HepG2 (cell line): ENCODE measurements around the gene LMOD1. TPM values are rescaled to one million over a fixed set of nuclear protein-coding genes. Genes with fewer than 3 reads are reported as not detected.

Experiments used
- ATF7 ChIP-seq, 2 experiments: fragments of 450-650 bp in 1 of 2; sonication (generic) in 1 of 2; formaldehyde crosslinking in 1 of 2; IDR thresholded peaks; 2 replicates each; pipeline versions ENCODE4 v1.4.0 to v1.6.1; 2016 to 2020; ENCODE audit warnings: antibody characterized with exemption in 1 of 2, mild to moderate bottlenecking in 1 of 2, missing genetic modification reagents in 1 of 2
- ATM ChIP-seq: fragments of 450-650 bp; IDR thresholded peaks from 2 replicates; pipeline ENCODE4 v1.7.1; 2017; ENCODE audit warnings: mild to moderate bottlenecking, borderline replicate concordance
- CEBPB ChIP-seq: IDR thresholded peaks from 2 replicates; pipeline ENCODE4 v1.6.1; 2011; ENCODE audit warnings: low read depth, low read length, improper control_type of control experiment, borderline replicate concordance
- CREM ChIP-seq, 2 experiments: sonication (generic) in 1 of 2; formaldehyde crosslinking in 1 of 2; IDR thresholded peaks; 2 replicates each; pipeline versions ENCODE4 v1.4.0 to v1.6.1; 2016 to 2020; ENCODE audit warnings: antibody characterized with exemption in 1 of 2, mild to moderate bottlenecking in 1 of 2, missing genetic modification reagents in 1 of 2
- EP300 ChIP-seq, 3 experiments: sonication (generic) in 1 of 3; formaldehyde crosslinking in 1 of 3; IDR thresholded peaks; 2 replicates each; pipeline versions ENCODE4 v1.5.1 to v1.6.1; 2011 to 2020; ENCODE audit warnings: low read depth in 2 of 3, low read length in 2 of 3, borderline replicate concordance in 1 of 3, improper control_type of control experiment in 1 of 3, mild to moderate bottlenecking in 1 of 3, missing genetic modification reagents in 1 of 3, moderate library complexity in 1 of 3
- HMGA1 ChIP-seq: sonication (generic); formaldehyde crosslinking; conservative IDR thresholded peaks from 2 replicates; pipeline ENCODE4 v1.4.0; 2020; ENCODE audit warnings: missing genetic modification reagents
- HNRNPLL ChIP-seq: fragments of 200-400 bp; formaldehyde crosslinking; IDR thresholded peaks from 2 replicates; pipeline ENCODE4 v1.6.1; 2017; ENCODE audit warnings: mild to moderate bottlenecking, low read depth, low read length; ENCODE audit not compliant: poor library complexity, severe bottlenecking
- KLF15 ChIP-seq: sonication (generic); formaldehyde crosslinking; IDR thresholded peaks from 2 replicates; pipeline ENCODE4 v1.8.1; 2023; ENCODE audit warnings: borderline replicate concordance, mild to moderate bottlenecking, inconsistent platforms, missing genetic modification reagents, mixed read lengths
- POLR2AphosphoS5 ChIP-seq: IDR thresholded peaks from 2 replicates; pipeline ENCODE4 v1.6.1; 2012; ENCODE audit warnings: low read depth, low read length
- TCF7 ChIP-seq: sonication (generic); IDR thresholded peaks from 2 replicates; pipeline ENCODE4 v1.6.1; 2016; ENCODE audit warnings: antibody characterized with exemption, low read depth
- ZBTB1 ChIP-seq: sonication (generic); formaldehyde crosslinking; IDR thresholded peaks from 2 replicates; pipeline ENCODE4 v1.4.0; 2020; ENCODE audit warnings: missing genetic modification reagents, borderline replicate concordance
- ZFP90 ChIP-seq: sonication (generic); formaldehyde crosslinking; IDR thresholded peaks from 2 replicates; pipeline ENCODE4 v1.8.0; 2022; ENCODE audit warnings: missing genetic modification reagents, mild to moderate bottlenecking, inconsistent platforms, borderline replicate concordance
- ZFY ChIP-seq: sonication (generic); formaldehyde crosslinking; IDR thresholded peaks from 2 replicates; pipeline ENCODE4 v1.4.0; 2020; ENCODE audit warnings: missing genetic modification reagents
- ZNF30 ChIP-seq: sonication (generic); formaldehyde crosslinking; IDR thresholded peaks from 2 replicates; pipeline ENCODE4 v1.5.0; 2020; ENCODE audit warnings: mild to moderate bottlenecking, missing genetic modification reagents
- ZNF335 ChIP-seq: sonication (generic); formaldehyde crosslinking; IDR thresholded peaks from 2 replicates; pipeline ENCODE4 v1.4.0; 2020; ENCODE audit warnings: missing genetic modification reagents
- ZNF674 ChIP-seq: sonication (generic); formaldehyde crosslinking; IDR thresholded peaks from 2 replicates; pipeline ENCODE4 v1.5.0; 2020; ENCODE audit warnings: low read depth, mild to moderate bottlenecking, missing genetic modification reagents
- ZNF776 ChIP-seq: sonication (generic); formaldehyde crosslinking; IDR thresholded peaks from 2 replicates; pipeline ENCODE4 v1.4.0; 2020; ENCODE audit warnings: mild to moderate bottlenecking, missing genetic modification reagents
- ZNF878 ChIP-seq: sonication (generic); formaldehyde crosslinking; IDR thresholded peaks from 2 replicates; pipeline ENCODE4 v1.8.1; 2023; ENCODE audit warnings: mild to moderate bottlenecking, missing genetic modification reagents, moderate library complexity
- polyA plus RNA-seq, 8 experiments: library from polyadenylated mRNA; depleted of rRNA in 3 of 8; stranded (reverse) in 7 of 8; unstranded in 1 of 8; fragments of >200 nt; fragmentation: Illumina TruSeq in 4 of 8; extraction: Trizol in 4 of 8; gene quantifications; 2 replicates each; pipeline versions ENCODE4 v1.2.1 to v1.2.3, GENCODE V29; 2011 to 2016; ENCODE audit warnings: low read depth in 4 of 8, missing spikeins in 1 of 8, mixed read lengths in 1 of 8; ENCODE audit not compliant: insufficient read depth in 1 of 8
- total RNA-seq, 5 experiments: library from RNA; depleted of rRNA; stranded (reverse); fragments of >200 nt; fragmentation: Illumina TruSeq; extraction: Trizol; gene quantifications; 2 replicates each; pipeline ENCODE4 v1.2.3, GENCODE V29; 2016; ENCODE audit warnings: low read depth in 1 of 5
- TF ChIP-seq, protein P1 (sequence below): sonication (generic); formaldehyde crosslinking; IDR thresholded peaks from 2 replicates; pipeline ENCODE4 v1.5.0; 2020; ENCODE audit warnings: missing genetic modification reagents
- TF ChIP-seq, protein P2 (sequence below): sonication (generic); formaldehyde crosslinking; IDR thresholded peaks from 2 replicates; pipeline ENCODE4 v1.4.0; 2020; ENCODE audit warnings: missing genetic modification reagents, mild to moderate bottlenecking, borderline replicate concordance
- TF ChIP-seq, protein P3 (sequence below): sonication (generic); formaldehyde crosslinking; IDR thresholded peaks from 2 replicates; pipeline ENCODE4 v1.4.0; 2020; ENCODE audit warnings: missing genetic modification reagents
- TF ChIP-seq, protein P4 (sequence below): sonication (generic); formaldehyde crosslinking; IDR thresholded peaks from 2 replicates; pipeline ENCODE4 v1.5.1; 2020; ENCODE audit warnings: mild to moderate bottlenecking, missing genetic modification reagents

The LMOD1 gene
- total and polyA plus RNA-seq, 2 of the 13 experiments (the other 11 are each of a cell fraction or from before 2014, with no cell fraction given) = not detected

DNA sequence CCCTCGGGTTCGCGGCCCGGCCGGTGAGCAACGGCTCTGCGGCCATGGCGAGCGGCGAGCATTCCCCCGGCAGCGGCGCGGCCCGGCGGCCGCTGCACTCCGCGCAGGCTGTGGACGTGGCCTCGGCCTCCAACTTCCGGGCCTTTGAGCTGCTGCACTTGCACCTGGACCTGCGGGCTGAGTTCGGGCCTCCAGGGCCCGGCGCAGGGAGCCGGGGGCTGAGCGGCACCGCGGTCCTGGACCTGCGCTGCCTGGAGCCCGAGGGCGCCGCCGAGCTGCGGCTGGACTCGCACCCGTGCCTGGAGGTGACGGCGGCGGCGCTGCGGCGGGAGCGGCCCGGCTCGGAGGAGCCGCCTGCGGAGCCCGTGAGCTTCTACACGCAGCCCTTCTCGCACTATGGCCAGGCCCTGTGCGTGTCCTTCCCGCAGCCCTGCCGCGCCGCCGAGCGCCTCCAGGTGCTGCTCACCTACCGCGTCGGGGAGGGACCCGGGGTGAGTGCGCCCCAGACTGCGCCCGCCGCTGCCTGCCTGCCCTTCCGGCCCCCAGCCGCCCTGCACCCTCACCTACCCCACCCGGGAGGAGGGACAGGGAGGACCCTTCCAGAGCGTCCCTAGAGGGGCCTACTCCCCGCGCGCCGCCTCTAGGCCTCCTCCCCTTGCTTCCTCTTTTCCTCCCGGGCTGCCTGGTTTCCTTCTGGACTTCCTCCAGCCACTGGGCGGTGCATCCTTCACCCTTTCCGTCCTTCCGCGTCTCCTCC, 36.5 kb upstream of the LMOD1 start, which contains the start of gene RNPEP (continued):
- TF ChIP-seq, protein P1, sequence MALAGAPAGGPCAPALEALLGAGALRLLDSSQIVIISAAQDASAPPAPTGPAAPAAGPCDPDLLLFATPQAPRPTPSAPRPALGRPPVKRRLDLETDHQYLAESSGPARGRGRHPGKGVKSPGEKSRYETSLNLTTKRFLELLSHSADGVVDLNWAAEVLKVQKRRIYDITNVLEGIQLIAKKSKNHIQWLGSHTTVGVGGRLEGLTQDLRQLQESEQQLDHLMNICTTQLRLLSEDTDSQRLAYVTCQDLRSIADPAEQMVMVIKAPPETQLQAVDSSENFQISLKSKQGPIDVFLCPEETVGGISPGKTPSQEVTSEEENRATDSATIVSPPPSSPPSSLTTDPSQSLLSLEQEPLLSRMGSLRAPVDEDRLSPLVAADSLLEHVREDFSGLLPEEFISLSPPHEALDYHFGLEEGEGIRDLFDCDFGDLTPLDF (CRISPR knock-in tag) = no peak
- TF ChIP-seq ZBTB1 (CRISPR knock-in tag) (no peak), ZNF776 (CRISPR knock-in tag) (peak; percentile 44; the same call in 1 of the 2 replicates), KLF15 (CRISPR knock-in tag) (no peak), TCF7 (no peak), ZNF30 (CRISPR knock-in tag) (no peak), CREM (IDR thresholded peaks at IDR 0.05) (no peak), CREM (CRISPR knock-in tag; IDR thresholded peaks at IDR 0.05) (no peak), ZNF878 (CRISPR knock-in tag) (no peak), HNRNPLL (peak; percentile 52), EP300 (IDR thresholded peaks at IDR 0.05; ENCODE audit: low read depth in 2 of 2, low read length in 2 of 2) (no peak), EP300 (CRISPR knock-in tag; IDR thresholded peaks at IDR 0.05; ENCODE audit: borderline replicate concordance) (no peak), ZNF674 (CRISPR knock-in tag) (no peak; the same call in 1 of the 2 replicates), POLR2AphosphoS5 (peak; percentile 54), ZFP90 (CRISPR knock-in tag) (no peak; the same call in 1 of the 2 replicates), ZFY (peak; percentile 93), ATM (no peak), CEBPB (no peak), ATF7 (IDR thresholded peaks at IDR 0.05) (no peak), ATF7 (CRISPR knock-in tag; IDR thresholded peaks at IDR 0.05) (no peak), ZNF335 (no peak), HMGA1 (CRISPR knock-in tag) (no peak)
- TF ChIP-seq, protein P2, sequence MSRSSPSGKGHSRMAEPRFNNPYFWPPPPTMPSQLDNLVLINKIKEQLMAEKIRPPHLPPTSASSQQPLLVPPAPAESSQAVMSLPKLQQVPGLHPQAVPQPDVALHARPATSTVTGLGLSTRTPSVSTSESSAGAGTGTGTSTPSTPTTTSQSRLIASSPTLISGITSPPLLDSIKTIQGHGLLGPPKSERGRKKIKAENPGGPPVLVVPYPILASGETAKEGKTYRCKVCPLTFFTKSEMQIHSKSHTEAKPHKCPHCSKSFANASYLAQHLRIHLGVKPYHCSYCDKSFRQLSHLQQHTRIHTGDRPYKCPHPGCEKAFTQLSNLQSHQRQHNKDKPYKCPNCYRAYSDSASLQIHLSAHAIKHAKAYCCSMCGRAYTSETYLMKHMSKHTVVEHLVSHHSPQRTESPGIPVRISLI (CRISPR knock-in tag) = 0 out of 2 replicates have a peak, but pooled peaks have one; percentile 23
- TF ChIP-seq, protein P3, sequence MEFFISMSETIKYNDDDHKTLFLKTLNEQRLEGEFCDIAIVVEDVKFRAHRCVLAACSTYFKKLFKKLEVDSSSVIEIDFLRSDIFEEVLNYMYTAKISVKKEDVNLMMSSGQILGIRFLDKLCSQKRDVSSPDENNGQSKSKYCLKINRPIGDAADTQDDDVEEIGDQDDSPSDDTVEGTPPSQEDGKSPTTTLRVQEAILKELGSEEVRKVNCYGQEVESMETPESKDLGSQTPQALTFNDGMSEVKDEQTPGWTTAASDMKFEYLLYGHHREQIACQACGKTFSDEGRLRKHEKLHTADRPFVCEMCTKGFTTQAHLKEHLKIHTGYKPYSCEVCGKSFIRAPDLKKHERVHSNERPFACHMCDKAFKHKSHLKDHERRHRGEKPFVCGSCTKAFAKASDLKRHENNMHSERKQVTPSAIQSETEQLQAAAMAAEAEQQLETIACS (CRISPR knock-in tag) = no peak
- TF ChIP-seq, protein P4, sequence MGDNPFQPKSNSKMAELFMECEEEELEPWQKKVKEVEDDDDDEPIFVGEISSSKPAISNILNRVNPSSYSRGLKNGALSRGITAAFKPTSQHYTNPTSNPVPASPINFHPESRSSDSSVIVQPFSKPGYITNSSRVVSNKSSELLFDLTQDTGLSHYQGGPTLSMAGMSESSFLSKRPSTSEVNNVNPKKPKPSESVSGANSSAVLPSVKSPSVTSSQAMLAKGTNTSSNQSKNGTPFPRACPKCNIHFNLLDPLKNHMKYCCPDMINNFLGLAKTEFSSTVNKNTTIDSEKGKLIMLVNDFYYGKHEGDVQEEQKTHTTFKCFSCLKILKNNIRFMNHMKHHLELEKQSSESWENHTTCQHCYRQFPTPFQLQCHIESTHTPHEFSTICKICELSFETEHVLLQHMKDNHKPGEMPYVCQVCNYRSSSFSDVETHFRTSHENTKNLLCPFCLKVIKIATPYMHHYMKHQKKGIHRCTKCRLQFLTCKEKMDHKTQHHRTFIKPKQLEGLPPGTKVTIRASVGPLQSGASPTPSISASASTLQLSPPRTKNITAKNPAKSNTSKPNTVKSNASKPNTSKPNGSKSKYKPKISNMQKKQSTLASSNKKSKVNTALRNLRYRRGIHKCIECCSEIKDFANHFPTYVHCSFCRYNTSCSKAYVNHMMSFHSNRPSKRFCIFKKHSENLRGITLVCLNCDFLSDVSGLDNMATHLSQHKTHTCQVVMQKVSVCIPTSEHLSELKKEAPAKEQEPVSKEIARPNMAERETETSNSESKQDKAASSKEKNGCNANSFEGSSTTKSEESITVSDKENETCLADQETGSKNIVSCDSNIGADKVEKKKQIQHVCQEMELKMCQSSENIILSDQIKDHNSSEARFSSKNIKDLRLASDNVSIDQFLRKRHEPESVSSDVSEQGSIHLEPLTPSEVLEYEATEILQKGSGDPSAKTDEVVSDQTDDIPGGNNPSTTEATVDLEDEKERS (CRISPR knock-in tag) = peak; percentile 78
